NCI-H146 (cell line): ENCODE measurements around the gene MINDY4.
"Not testable (repeated sequence)": the region's sequence is repeated elsewhere in the genome, so short reads cannot be mapped to it uniquely, and the experiment has no call there.

Experiments
- DNase-seq: peaks from one replicate; lab custom pipeline; 2025; lab: John Stamatoyannopoulos, UW

The MINDY4 gene

GRCh38 chr7:30804078-30804661, 33.0 kb downstream of the MINDY4 start:
- DNase-seq: no peak

DNA sequence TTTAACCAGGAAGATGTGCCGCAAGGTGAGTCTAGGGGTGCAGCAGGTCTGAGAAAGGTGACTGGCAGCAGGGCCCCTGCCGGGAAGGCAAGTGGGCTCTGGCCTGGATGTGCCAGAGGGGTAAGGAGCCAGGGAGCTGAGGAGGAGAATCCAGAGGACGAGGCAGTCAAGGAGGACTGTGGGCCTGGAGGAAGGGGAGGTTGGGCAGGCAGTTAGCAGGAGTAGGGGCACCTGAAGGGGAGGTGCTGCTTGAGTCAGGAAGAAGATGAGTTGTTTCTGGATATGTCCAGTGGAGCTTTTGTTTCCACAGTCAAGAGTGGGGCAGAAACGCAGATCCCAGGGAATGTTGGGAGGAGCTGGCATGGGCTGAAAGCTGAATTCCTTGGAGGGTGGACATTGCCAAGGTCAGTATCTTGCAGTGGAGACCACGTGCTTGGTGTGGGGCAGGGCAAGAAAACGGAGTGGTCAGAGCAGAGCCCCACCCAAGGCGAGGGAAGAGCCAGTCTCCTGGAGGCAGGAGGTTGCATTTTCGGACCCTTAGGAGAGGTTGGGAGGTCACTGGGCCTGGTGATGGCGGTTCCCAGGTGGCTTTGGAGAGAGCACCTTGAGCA, 34.0 kb downstream of the MINDY4 start:
- no peak for DNase-seq

DNA sequence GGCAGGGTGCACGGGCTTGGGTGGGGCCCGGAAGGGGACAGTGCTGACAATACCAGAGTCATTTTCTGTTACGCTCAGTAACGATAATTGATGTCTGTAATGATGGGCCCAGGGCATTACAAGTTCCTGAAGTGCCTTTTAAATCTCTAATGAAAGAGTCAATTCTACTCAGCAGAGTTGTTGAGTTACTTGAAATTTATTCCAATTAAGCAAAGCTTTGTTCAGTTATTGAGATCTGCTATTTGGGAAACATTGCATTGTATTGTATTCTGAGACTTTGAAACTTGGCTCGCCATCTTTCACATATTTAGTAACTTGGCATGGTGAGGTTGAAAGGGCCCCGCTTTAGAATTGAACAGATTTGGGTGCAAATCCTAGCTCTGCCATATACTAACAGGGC, 34.7 kb downstream of the MINDY4 start:
- no peak for DNase-seq

DNA sequence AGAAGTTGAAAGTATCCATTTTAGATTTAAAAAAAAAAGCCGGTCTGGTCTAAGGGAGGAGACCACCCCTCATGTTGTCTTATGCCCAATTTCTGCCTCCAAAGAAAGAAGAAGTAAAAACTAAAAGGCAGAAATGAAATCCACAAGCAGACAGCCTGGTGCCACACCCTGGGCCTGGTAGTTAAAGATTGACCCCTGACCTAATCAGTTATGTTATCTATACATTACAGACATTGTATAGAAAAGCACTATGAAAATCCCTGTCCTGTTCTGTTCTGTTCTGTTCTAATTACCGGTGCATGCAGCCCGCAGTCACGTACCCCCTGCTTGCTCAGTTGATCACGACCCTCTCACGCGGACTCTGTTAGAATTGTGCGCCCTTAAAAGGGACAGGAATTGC, 36.3 kb downstream of the MINDY4 start:
- not testable (repeated sequence) for DNase-seq

- not testable (repeated sequence) for DNase-seq
Observed at GRCh38 chr7:30807941-30808340, 36.7 kb downstream of the MINDY4 start.

- no peak for DNase-seq
Observed at GRCh38 chr7:30810986-30811385, 39.8 kb downstream of the MINDY4 start.

GRCh38 chr7:30812676-30813075, 41.5 kb downstream of the MINDY4 start:
- DNase-seq: no peak

GRCh38 chr7:30813466-30813865, 42.2 kb downstream of the MINDY4 start:
- DNase-seq: no peak

- DNase-seq: no peak
Observed at GRCh38 chr7:30814700-30815387, 43.6 kb downstream of the MINDY4 start.

GRCh38 chr7:30815388-30815854, 44.2 kb downstream of the MINDY4 start:
- no peak for DNase-seq

DNA sequence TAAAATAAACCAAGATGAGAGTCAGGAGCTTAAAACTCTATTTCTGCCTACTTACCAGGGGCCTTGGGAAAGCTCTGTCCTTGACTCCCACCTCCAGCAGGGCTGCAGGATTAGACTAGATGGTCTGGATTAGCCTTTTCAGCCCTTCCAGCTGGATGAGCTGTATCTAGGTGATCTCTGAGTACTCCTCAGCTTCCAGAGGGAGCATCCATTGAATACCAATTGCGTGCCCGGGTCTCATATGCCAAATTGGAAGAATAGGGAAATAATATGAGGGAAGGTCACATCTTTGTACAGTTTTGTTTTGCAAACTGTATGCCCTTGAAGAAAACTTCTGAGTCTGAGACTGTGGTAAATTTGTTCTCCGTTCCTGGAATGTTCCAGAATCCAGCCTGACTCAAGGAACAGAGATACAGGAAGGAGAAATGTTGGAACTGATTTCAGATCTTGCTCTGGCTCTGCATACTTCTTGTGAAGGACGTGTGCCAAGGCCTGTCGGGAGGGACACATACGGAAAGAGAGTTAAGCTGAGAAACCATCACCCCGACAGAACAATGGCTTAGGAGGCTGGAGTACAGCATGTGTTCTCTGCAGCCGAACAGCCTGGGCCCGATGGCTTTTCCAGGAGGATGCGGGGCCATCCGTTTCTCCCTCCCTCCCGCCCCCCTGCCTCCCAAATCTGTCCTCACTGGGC, 44.9 kb downstream of the MINDY4 start:
- no peak for DNase-seq

- no peak for DNase-seq
Observed at GRCh38 chr7:30816645-30817370, 45.6 kb downstream of the MINDY4 start.

DNA sequence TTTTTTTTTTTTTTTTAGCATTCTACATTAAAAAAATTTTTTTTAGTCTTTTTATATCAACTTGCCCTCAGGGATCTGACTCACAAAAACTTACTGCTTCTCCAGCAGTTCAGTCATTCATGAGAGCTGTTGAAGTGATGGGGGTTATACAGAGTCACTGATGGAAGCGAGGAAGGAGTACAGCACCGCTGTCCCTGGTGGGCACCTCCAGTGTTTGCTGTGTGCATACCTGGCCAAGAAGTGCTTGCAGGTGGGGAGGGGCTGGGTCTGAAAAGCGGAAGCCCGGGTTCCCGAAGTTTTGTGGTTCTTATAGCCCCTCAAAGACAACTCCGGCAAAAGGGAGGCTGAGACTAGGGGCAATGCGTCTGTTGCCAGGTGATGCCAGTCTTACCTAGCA, 46.2 kb downstream of the MINDY4 start:
- DNase-seq: no peak

DNA sequence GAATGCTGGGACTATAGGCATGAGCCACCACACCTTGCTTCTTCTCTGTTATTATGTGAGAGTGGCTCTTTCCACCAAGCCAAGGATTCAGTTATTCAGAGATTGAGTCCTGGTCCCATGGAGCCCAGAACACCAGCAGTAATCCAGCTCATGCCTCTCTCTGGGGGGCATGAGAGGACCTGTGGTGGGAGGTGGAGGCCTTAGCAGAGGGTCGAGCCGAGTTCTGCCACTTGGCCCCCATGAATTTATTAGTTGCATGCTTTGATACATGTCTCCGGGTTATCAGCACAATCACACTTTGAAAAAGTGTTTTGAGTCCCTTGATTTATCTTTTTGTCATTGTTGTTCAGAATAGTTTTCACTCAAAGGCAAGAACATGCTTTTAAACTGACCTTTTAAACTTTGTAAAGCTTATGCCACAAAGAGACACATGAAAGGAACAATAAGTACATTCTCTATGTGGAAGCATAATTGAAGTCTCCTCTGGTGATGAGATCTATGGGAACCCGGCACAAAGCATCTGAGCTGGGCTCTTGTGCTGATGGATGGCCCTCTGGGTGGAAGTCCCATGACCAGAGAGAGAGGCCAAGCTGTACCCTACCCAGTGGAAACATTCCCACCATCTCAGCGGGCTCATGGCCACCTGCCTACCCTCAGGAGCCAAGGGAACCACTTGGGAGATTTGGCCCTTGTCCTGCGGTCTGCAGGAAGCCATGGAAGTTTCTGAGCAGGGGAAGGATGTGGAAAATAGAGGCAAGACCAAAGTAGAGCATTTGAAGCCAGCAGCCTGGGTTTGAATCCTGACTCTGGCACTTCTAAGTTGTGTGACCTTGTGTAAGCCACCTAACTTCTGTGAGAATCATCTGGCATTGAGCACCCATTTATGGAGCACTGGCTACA, 53.9 kb downstream of the MINDY4 start:
- DNase-seq: no peak

GRCh38 chr7:30826181-30826580, 55.0 kb downstream of the MINDY4 start:
- no peak for DNase-seq

- DNase-seq: no peak
Observed at GRCh38 chr7:30828591-30828990, 57.4 kb downstream of the MINDY4 start.

GRCh38 chr7:30829471-30829870, 58.3 kb downstream of the MINDY4 start:
- no peak for DNase-seq

GRCh38 chr7:30831227-30831626, 60.0 kb downstream of the MINDY4 start:
- DNase-seq: no peak

- no peak for DNase-seq
Observed at GRCh38 chr7:30831936-30832335, 60.7 kb downstream of the MINDY4 start.

- DNase-seq: not testable (repeated sequence)
Observed at GRCh38 chr7:30834017-30834674, 62.9 kb downstream of the MINDY4 start.
